ENCODE measurements around the gene OXT.

DNA sequence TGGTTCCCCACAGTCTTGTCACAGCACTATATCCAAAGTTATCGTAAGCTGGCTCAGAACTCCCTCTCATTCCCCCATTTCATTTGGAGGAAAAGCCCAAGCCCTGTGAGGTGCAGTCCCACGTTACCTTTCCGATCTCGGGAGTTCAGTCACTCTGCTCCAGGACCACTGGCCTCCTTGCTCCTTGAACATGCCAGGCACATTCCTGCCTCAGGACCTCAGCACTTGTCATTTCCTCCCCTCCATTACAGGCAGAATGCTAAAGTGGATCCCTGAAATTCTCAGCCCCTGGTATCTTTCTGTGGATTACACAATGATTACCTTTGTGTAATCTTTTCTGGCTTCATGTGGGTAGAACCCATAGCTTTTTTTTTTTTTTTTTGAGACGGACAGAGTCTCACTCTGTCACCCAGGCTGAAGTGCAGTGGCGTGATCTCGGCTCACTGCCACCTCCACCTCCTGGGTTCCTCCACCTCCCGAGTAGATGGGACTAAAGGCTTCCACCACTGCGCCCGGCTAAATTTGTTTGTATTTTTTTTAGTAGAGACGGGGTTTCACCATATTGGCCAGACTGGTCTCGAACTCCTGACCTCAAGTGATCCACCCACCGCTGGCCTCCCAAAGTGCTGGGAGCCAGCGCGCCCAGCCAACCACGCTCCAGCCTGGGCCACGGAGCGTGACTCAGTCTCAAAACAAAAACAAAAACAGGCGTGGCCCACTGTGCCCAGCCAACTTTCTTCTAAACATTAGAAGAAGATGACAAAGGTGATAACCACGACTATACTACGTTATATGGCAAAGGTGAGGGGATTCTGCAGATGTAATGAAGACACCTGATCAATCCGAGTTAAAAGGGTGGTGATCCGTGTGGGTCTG lies 4.0 kb upstream of the OXT start:
- no peak for TF ChIP-seq POLR2AphosphoS5 (IDR thresholded peaks at IDR 0.05; ENCODE audit: borderline replicate concordance, low read depth, low read length)
- TF ChIP-seq FOXP2 (optimal IDR thresholded peaks at IDR 0.05; ENCODE audit: control extremely low read depth, extremely low read length, insufficient read depth): no peak
- no peak for TF ChIP-seq EZH2 (IDR thresholded peaks at IDR 0.05)

Measured in SK-N-MC (cell line).